Left renal pelvis (tissue), 4 donors: ENCODE measurements around the gene RBM6. TPM values are rescaled to one million over a fixed set of nuclear protein-coding genes. Genes with fewer than 3 reads are reported as not detected.
"Not testable (repeated sequence)": the region's sequence is repeated elsewhere in the genome, so short reads cannot be mapped to it uniquely, and the experiment has no call there.

ENCODE experiments used
- DNase-seq, 4 donors: peaks; one replicate each; pipeline ENCODE4 v3.0.0-alpha.2; 2013; ENCODE audit warnings: low read depth in 4 of 4, low spot score in 3 of 4
- polyA plus RNA-seq, 4 donors: library from polyadenylated mRNA; unstranded; fragments of 120-200 nt; gene quantifications; one replicate each; pipeline ENCODE4 v1.2.1, GENCODE V29; 2013; ENCODE audit not compliant: insufficient read length in 4 of 4

Gene RBM6
- polyA plus RNA-seq, 4 donors: 124 to 201 (median 133) TPM

DNA sequence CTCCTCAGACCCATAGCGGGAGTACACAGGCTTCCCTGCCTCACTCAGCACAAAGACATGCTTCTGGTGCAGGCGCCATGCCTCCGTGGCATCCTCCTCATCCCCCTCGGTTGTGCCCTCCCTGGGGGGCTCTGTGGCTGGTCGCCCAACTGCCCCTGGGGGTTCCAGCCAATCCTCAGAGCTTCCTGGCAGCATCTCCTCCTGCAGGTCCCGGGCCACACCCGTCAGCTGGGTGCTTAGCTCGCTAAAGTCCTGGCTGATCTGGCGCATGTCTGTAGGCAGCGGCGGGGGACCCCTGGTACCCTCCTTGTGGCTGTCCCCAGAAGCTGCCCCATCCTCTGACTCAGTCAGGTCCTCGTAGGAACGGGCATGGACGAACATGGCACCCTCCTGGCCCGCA lies 28.3 kb upstream of the RBM6 start:
- no peak for DNase-seq

DNA sequence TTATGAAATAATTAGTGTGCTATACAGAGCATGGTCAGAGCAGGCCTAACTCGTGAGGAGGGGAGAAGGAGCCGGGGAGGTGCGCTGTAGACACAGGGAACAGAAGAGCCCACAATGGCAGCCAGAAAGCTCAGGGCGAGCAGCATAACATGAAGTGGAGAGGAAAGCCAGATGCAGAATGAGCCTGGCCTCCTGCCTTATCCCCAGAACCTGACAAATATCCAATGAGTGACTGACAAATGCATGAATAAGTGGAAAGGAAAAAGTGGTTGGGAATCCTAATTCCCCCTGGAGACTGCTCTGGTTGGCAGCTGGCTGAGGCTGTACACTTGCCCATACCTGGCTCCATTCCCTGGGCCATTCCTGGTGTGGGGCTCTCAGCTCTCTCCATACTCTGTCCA lies 27.1 kb upstream of the RBM6 start:
- no peak for DNase-seq

DNA sequence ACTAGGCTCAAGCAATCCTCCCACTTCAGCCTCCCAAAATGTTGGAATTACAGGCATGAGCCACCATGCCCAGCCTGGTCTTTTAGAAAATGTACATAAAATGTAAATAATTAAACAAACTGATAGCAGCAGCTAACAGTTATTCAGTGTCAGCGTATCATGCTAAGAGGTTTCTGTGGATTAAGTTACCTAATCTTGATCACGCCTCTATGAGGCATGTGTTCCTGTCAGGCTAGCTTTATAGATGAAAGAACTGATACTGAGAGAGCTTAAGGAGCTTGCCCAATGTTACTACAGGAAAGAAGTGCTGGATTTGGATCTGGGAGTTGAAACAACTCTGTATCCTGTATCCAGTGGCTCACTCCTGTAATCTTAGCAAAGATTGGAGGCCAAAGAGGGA lies 25.0 kb upstream of the RBM6 start:
- no peak for DNase-seq

DNA sequence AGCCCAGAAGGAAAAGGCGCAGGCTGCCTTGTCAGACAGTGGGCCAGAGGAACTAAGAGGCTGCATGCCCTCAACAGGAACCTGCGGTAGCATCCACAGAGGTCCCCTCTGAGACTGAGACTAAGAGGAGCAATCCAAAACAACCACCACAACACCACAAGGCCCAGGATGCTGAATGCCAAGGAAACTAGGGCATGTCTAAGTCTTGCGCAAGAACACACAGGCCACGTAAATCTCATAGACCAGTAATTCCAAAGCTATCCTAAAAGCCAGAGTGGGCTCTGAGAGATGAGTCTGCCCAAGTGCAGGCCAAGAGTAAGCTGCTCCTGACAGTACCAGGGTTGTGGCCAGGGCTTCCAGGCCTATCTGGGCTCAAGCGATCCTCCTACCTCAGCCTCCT lies 23.3 kb upstream of the RBM6 start:
- no peak for DNase-seq

DNA sequence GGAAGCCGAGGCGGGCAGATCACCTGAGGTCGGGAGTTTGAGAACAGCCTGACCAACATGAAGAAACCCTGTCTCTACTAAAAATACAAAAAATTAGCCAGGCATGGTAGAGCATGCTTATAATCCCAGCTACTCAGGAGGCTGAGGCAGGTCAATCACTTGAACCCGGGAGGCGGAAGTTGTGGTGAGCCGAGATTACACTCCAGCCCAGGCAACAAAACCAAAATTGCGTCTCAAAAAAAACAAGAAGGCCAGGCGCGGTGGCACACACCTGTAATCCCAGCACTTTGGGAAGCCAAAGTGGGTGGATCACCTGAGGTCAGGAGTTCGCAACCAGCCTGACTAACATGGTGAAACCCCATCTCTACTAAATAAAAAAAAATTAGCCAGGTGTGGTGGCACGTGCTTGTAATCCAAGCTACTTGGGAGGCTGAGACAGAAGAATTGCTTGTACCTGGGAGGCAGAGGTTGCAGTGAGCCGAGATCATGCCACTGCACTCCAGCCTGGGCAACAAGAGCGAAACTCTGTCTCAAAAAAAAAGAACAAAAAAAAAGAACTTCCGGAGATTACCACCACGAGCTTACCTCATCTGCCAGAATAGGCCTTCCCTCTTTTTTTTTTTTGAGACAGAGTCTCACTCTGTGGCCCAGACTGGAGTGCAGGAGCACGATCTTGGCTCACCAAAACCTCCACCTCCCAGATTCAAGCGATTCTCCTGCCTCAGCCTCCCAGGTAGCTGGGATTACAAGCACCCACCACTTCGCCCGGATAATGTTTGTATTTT lies 22.0 kb upstream of the RBM6 start:
- DNase-seq: not testable (repeated sequence)

DNA sequence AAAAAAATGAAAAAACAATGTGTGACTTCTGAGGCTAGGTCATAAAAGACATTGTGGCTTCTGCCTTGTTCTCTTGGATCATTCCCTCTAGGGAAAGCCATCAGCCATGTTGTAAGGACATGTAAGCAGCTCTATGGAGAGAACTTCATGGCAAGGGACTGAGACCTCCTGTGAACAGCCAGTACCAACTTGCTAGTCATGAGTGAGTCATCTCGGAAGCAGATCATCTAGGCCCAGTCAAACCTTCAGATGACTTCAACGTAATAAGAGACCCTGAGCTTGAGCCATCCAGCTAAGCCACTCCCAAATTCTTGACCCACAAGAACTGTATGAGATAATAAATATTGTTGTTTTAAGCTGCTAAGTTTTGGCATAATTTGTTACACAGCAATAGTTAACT lies 15.3 kb upstream of the RBM6 start:
- DNase-seq: no peak

DNA sequence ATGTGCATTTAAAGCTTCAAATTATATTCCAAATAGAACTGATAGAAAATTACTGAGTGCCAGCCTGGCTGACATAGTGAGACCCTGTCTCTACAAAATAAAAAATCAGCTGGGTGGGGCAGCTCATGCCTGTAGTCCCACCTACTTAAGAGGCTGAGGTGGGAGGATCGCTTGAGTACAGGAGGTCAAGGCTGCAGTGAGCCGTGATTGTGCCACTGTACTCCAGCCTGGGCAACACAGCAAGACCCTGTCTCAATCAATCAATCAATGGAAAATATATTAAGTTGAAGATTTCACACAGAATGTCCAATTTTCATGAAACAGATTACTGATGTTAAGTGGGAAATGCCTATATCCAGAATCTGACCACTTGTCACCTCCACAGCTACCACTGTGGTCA lies 14.5 kb upstream of the RBM6 start:
- DNase-seq: no peak

DNA sequence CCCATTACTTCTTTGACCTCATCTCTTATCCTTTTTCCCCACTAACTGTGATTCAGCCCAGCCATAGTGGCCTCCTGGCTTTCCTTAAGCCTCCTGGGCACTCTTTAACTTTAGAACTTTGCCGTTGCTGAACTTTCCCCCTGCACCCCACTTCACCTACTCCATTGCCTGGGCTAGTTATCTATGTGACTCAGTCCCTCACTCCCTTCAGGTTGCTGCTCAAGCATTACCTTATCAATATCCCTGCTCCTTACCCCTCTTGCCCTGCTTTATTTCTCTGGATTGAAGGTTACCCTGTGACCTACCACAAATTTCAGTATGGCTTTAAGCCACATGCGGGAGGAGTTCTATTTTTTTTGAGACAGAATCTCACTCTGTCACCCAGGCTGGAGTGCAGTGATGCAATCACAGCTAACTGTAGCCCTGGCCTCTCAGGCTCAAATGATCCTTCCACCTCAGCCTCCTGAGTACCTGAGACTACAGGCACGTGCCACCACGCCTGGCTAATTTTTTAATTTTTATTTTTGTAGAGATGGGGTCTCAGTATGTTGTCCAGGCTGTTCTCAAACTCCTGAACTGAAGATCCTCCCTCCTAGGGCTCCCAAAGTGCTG lies 13.7 kb upstream of the RBM6 start:
- DNase-seq: no peak

DNA sequence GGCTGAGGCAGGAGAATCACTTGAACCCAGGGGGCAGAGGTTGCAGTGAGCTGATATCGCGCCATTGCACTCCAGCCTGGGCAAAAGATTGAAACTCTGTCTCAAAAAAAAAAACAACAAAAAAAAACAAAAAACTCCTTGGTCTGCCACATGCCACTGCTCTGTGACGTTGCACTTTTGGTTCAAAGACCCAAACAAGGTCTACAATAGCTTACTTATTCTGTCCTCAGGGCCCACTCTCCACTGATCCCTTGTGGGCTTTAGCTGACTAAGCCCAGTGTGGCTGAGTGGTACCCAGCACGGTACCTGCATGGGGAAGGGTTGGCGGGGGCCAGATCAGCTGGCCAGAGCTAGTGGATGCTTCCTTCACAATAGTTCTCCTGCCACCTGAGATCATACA lies 12.2 kb upstream of the RBM6 start:
- no peak for DNase-seq

DNA sequence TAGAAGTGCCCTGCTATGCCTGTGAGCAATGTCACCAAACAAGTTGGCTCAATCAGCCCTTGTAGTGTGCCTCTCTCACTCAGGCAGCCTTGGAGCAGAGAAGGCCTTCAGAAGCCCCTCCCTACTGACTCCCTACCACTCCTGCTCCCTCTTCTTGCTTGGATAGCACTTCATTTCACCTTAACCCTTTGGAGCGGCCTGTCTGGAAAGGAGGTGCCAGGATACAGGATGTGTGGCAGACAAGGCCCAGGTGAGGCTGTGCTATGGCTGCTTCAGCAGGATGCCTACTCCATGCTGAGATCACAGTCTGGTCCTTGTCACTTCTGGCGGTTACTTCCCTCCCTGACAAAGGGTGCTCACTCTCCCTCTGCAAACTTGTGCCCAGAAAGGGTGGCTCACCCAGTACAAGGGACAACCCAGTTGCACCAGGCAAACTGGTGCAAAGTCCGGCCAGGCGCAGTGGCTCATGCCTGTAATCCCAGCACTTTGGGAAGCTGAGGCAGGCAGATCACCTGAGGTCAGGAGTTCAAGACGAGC lies 11.4 kb upstream of the RBM6 start:
- no peak for DNase-seq

DNA sequence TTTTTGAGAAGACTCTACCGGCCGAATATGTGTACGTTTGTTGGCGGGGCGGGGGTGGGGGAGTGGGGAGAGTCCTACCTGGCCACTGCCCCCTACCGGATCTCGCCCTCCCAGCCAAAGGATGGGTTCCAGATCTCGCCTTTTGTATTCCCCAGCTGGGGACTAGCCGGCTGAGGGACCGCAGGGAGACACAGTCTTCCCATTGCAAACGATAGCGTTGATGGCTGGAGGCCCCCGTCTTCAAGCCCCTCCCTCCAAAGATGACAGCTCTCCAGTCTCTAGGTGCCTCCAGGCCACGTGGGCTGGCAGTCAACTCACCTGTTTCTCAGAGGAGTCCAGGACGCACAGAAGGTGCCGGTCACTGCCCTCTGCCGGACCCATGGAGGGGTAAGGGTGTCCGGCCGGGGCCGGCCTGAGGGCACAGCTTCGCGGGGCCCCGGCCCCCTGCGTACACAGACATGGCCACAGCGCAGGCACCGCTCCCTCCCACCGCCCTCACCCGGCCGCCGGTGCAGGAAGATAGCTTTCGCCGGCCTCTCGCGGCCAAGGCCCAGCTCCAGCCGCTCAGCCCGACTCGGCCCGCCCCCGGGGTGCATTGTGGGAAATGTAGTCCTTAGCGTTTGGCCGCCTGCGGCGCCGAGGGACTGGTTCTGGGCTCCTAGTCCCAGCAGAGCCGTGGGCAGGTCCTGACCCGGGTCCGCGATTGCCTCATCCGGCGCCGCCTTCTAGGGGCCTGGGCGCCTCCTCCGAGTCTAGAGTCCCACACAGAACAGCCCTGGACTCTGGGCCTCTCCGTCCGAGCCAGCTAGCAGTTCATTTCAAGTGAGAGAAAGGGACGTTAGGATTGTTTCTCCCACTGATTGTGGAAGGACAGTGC lies 10.4 kb upstream of the RBM6 start, which contains the start of gene MON1A:
Gene MON1A, minus strand, starts transcription at position 521 of the 877 bp plus-strand sequence. CDS start 16,465 bp downstream, outside the sequence.
- DNase-seq: peak in 3 of 4 donors; percentile 75 to 83 (median 76)

DNA sequence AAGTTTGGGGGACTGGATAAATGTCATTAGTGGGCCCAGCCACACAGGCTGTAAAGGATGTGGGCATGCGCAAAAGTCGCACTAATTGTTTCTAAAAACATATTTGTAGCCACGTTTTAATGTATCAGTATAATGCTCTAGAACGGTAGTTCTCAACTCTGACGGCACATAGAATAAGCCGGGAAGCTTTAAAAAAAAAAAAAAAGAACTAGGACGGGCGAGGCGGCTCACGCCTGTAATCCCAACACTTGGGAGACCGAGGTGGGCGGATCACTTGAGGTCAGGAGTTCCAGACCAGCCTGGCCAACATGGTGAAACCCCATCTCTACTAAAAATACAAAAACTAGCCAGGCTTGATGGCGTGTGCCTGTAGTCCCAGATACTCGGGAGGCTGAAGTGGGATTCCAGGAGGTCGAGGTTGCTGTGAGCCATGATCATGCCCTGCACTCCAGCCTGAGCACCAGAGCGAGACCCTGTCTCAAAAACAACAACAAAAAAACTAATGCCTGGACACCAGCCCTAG lies 9.7 kb upstream of the RBM6 start:
- DNase-seq: no peak

DNA sequence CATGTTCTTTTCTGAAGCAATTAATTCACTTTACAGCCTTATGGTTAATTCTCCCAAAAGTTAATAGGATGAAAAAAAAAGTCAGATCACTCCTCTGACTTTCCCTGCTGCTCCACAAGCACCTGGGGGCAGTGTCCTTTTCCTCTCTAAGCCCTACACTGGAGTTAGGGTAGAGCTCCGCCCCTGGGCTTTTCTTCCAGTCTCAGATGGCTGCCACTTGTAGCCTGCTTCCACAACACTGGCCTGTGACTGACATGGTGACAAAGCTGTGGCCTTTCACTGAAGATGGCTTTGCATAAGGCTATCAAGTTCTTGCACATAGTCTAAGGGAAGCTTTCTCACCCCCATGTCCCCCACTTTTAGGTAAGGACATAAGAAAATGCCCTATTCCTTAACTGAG lies 9.0 kb upstream of the RBM6 start:
- no peak for DNase-seq

DNA sequence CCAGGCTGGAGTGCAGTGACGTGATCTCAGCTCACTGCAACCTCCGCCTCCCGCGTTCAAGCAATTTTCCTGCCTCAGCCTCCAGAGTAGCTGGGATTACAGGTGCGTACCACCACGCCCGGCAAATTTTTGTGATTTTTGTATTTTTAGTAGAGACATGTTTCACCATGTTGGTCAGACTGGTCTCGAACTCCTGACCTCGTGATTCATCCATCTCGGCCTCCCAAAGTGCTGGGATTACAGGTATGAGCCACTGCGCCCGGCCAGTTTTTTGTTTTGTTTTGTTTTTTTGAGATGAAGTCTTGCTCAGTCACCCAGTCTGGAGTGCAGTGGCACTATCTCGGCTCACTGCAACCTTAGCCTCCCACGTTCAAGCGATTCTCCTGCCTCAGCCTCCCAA lies 7.7 kb upstream of the RBM6 start:
- not testable (repeated sequence) for DNase-seq

DNA sequence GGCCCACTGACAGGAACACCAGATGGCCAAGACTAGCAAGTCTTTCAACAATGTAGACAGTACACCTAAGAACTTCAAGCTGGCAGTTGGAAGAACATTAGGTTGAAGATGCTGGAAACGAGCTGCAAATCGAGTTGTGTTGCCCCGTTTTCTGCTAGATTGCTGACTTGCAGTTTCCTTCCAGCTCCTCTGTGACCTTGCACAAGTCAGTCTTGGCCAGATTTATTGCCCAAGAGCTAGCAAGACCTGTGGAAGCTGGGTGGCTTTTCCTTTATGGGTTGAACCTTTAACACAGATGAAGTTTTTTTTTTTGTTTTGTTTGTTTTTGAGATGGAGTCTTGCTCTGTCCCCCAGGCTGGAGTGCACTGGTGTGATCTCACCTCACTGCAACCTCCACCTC lies 2.9 kb upstream of the RBM6 start:
- no peak for DNase-seq

DNA sequence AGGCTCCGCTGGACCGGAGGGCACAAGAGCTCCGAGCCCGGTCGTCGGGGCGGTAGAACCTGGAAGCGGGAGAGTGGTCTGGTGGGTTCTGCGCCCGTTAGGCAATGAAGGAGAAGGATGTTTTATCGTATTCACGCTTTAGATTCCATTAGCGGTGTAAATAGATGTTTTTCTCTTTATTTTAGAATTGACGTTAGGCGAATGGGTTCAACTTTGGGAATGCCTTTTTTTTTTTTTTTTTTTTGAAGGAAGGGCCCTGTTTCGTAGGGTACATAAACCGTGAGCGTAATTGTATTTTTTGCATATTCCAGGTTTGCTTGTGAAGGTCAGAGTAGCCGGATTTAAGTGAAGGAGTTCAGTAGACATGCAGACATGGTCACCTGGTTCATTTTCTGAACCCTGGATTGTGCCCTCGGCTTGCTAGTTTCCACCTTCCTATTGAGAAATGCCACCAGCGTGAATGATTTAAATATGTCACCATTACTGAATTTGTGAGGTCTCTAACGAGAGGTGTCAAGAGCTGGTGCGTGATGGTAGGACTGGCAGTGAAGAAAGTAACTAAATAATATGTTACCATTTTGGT lies 808 bp downstream of the RBM6 start:
- no peak for DNase-seq

DNA sequence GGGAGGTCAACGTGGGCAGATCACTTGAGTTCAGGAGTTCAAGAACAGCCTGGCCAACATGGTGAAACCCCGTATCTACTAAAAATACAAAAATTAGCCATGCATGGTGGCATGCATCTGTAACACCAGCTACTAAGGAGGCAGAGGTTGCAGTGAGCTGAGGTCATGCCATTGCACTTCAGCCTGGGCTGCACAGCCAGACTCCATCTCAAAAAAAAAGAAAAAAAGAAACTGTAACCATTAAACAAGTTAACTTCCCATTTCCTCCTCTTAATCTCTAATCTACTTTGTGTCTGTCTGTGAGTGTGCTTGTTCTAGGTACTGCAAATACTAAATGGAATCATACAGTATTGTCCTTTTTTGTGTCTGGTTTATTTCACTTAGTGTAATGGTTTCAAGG lies 2.7 kb downstream of the RBM6 start:
- no peak for DNase-seq

DNA sequence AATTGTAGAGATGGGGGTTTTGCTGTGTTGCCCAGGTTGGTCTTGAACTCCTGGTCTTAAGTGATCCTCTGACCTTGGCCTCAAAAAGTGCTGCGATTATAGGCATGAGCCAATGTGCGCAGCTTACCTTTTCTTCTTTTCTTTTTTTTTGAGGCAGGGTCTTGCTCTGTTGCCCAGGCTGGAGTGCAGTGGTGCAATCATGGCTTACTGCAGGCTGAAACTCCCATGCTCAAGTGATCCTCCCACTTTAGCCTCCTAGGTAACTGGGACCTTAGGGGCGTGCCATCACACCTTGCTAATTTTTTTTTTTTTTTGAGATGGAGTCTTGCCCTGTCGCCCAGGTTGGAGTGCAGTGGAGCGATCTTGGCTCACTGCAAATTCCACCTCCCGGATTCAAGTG lies 13.0 kb downstream of the RBM6 start:
- no peak for DNase-seq

DNA sequence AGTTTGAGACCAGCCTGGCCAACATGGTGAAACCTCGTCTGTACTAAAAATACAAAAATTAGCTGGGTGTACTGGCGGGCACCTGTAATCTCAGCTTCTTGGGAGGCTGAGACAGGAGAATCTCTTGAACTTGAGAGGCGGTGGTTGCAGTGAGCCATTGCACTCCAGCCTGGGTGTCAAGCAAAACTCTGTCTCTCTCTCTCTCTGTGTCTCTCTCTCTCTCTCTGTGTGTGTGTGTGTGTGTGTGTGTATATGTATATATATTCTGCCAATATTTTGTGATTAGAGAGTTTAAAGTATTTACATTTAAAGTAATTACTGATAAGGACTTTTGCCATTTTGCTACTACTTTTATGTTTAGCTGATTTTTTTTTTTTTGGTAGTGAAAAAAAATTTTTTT lies 15.7 kb downstream of the RBM6 start:
- no peak for DNase-seq

DNA sequence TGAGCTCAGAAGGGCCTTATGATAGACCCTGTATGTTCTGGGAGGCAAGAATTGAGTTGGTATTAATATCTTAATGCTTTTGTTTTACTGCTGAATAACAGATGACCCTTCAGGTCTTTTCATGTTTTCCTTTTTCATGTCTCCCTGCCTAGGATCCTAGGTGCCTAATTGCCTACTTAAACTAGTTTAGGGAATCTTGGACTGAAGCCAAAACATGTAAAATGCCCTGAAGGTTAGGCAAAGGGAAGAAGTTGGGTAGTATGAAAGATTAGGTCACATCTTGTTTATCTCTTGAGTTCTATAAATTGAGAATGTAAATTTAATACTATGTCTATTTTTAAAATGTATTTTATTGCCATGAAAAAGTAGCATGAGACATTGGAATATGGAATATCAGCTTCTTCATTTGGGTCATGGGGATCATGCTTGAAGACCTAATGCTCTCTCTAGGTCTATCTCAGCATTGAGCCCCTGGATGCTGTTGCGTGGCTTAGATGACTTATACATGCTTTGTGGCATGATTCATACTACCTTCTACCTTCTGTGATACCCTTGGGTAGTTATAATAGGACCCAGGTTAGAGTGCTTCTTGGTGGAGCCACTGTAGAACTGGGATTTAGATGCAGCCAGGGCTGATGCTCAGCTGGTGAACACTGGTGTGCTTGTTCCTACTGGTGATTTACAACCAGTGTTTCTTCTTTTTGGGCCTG lies 26.4 kb downstream of the RBM6 start:
- no peak for DNase-seq
